Measurements from ENCODE around the gene TRIM65.
"Not testable (repeated sequence)": the region's sequence is repeated elsewhere in the genome, so short reads cannot be mapped to it uniquely, and the experiment has no call there.

Gene TRIM65

GRCh38 chr17:75897160-75898019, 639 bp upstream of the TRIM65 start:
- H3K36me3 ChIP-seq (replicated peaks), result peaks cover 50% of the 10 kb centered on the region
- H3K27me3 ChIP-seq (ENCODE audit: low read depth), result no peaks in the 10 kb centered on the region
- H3K9me3 ChIP-seq, result no peaks in the 10 kb centered on the region
- in situ Hi-C loops (cut with MboI; ENCODE audit: low sequenced_read_pairs), result no loop called here
- no peak for DNase-seq (ENCODE audit: low spot score in 2 of 2)
- H3K4me3 ChIP-seq, result peak overlapping the region; percentile 68
- H3K4me1 ChIP-seq, result peaks cover 3% of the 10 kb centered on the region; the same call in 1 of the 2 replicates

GRCh38 chr17:75895370-75896155, 1.2 kb downstream of the TRIM65 start:
- in situ Hi-C loops (cut with MboI; ENCODE audit: low sequenced_read_pairs), result no loop called here
- H3K36me3 ChIP-seq (replicated peaks), result peaks cover 45% of the 10 kb centered on the region
- no peaks in the 10 kb centered on the region for H3K9me3 ChIP-seq
- H3K27me3 ChIP-seq (ENCODE audit: low read depth), result no peaks in the 10 kb centered on the region
- peak overlapping the region; percentile 68 for H3K4me3 ChIP-seq
- peaks cover 3% of the 10 kb centered on the region; the same call in 1 of the 2 replicates for H3K4me1 ChIP-seq
- peak in 1 of 2 experiments; percentile 71 for DNase-seq (ENCODE audit: low spot score in 2 of 2)

- in situ Hi-C loops (cut with MboI; ENCODE audit: low sequenced_read_pairs), result no loop called here
- no peak for DNase-seq (ENCODE audit: low spot score in 2 of 2)
- H3K36me3 ChIP-seq (replicated peaks), result peaks cover 40% of the 10 kb centered on the region
- H3K4me1 ChIP-seq, result peaks cover 3% of the 10 kb centered on the region; the same call in 1 of the 2 replicates
- H3K27me3 ChIP-seq (ENCODE audit: low read depth), result no peaks in the 10 kb centered on the region
- H3K4me3 ChIP-seq, result no peak overlapping the region
- H3K9me3 ChIP-seq, result no peaks in the 10 kb centered on the region
Measured at GRCh38 chr17:75894049-75894733, 2.6 kb downstream of the TRIM65 start.

GRCh38 chr17:75893305-75894048, 3.3 kb downstream of the TRIM65 start:
- peaks cover 33% of the 10 kb centered on the region for H3K36me3 ChIP-seq (replicated peaks)
- no peaks in the 10 kb centered on the region for H3K9me3 ChIP-seq
- no peak overlapping the region for H3K4me3 ChIP-seq
- in situ Hi-C loops (cut with MboI; ENCODE audit: low sequenced_read_pairs), result no loop called here
- no peak for DNase-seq (ENCODE audit: low spot score in 2 of 2)
- no peaks in the 10 kb centered on the region for H3K27me3 ChIP-seq (ENCODE audit: low read depth)
- peaks cover 3% of the 10 kb centered on the region; the same call in 1 of the 2 replicates for H3K4me1 ChIP-seq

- H3K4me1 ChIP-seq, result peaks cover 3% of the 10 kb centered on the region; the same call in 1 of the 2 replicates
- no peak overlapping the region for H3K4me3 ChIP-seq
- no peaks in the 10 kb centered on the region for H3K9me3 ChIP-seq
- no peak for DNase-seq (ENCODE audit: low spot score in 2 of 2)
- peaks cover 25% of the 10 kb centered on the region for H3K36me3 ChIP-seq (replicated peaks)
- H3K27me3 ChIP-seq (ENCODE audit: low read depth), result no peaks in the 10 kb centered on the region
- in situ Hi-C loops (cut with MboI; ENCODE audit: low sequenced_read_pairs), result no loop called here
Measured at GRCh38 chr17:75892556-75893224, 4.1 kb downstream of the TRIM65 start.

GRCh38 chr17:75891605-75892555, 4.9 kb downstream of the TRIM65 start:
- H3K4me3 ChIP-seq, result no peak overlapping the region
- H3K9me3 ChIP-seq, result no peaks in the 10 kb centered on the region
- peaks cover 21% of the 10 kb centered on the region for H3K36me3 ChIP-seq (replicated peaks)
- in situ Hi-C loops (cut with MboI; ENCODE audit: low sequenced_read_pairs), result no loop called here
- H3K27me3 ChIP-seq (ENCODE audit: low read depth), result no peaks in the 10 kb centered on the region
- DNase-seq (ENCODE audit: low spot score in 2 of 2), result no peak
- no peaks in the 10 kb centered on the region; the same call in 1 of the 2 replicates for H3K4me1 ChIP-seq

GRCh38 chr17:75891022-75891604, 5.6 kb downstream of the TRIM65 start:
- no peaks in the 10 kb centered on the region for H3K9me3 ChIP-seq
- no peaks in the 10 kb centered on the region for H3K27me3 ChIP-seq (ENCODE audit: low read depth)
- peaks cover 21% of the 10 kb centered on the region for H3K36me3 ChIP-seq (replicated peaks)
- no peak overlapping the region for H3K4me3 ChIP-seq
- no peaks in the 10 kb centered on the region; the same call in 1 of the 2 replicates for H3K4me1 ChIP-seq
- in situ Hi-C loops (cut with MboI; ENCODE audit: low sequenced_read_pairs), result no loop called here
- DNase-seq (ENCODE audit: low spot score in 2 of 2), result no peak

GRCh38 chr17:75889454-75889853, 7.3 kb downstream of the TRIM65 start:
- Histone ChIP-seq H3K36me3 (replicated peaks) (peaks cover 21% of the 10 kb centered on the region), H3K27me3 (ENCODE audit: low read depth) (no peaks in the 10 kb centered on the region), H3K4me3 (no peak overlapping the region), H3K9me3 (no peaks in the 10 kb centered on the region), H3K4me1 (no peaks in the 10 kb centered on the region)
- in situ Hi-C loops (cut with MboI; ENCODE audit: low sequenced_read_pairs), result no loop called here
- no peak for DNase-seq (ENCODE audit: low spot score in 2 of 2)

GRCh38 chr17:75888484-75888883, 8.3 kb downstream of the TRIM65 start:
- H3K4me1 ChIP-seq, result no peaks in the 10 kb centered on the region
- no peak overlapping the region for H3K4me3 ChIP-seq
- DNase-seq (ENCODE audit: low spot score in 2 of 2), result no peak
- no peaks in the 10 kb centered on the region for H3K27me3 ChIP-seq (ENCODE audit: low read depth)
- H3K9me3 ChIP-seq, result no peaks in the 10 kb centered on the region
- in situ Hi-C loops (cut with MboI; ENCODE audit: low sequenced_read_pairs), result no loop called here
- peaks cover 21% of the 10 kb centered on the region for H3K36me3 ChIP-seq (replicated peaks)

- in situ Hi-C loops (cut with MboI; ENCODE audit: low sequenced_read_pairs); H3K4me3 ChIP-seq; DNase-seq (ENCODE audit: low spot score in 2 of 2): not testable (repeated sequence)
Measured at GRCh38 chr17:75885860-75886259, 10.9 kb downstream of the TRIM65 start.

GRCh38 chr17:75885431-75885830, 11.3 kb downstream of the TRIM65 start:
- in situ Hi-C loops (cut with MboI; ENCODE audit: low sequenced_read_pairs), result no loop called here
- H3K9me3 ChIP-seq, result no peaks in the 10 kb centered on the region
- no peak for DNase-seq (ENCODE audit: low spot score in 2 of 2)
- H3K36me3 ChIP-seq (replicated peaks), result peaks cover 6% of the 10 kb centered on the region
- no peaks in the 10 kb centered on the region for H3K4me1 ChIP-seq
- no peak overlapping the region for H3K4me3 ChIP-seq
- H3K27me3 ChIP-seq (ENCODE audit: low read depth), result no peaks in the 10 kb centered on the region

More at GRCh38 chr17:75885860-75886259, 10.9 kb downstream of the TRIM65 start:
- not testable (repeated sequence) for H3K27me3 ChIP-seq (ENCODE audit: low read depth); H3K4me1 ChIP-seq; H3K9me3 ChIP-seq
- peaks cover 10% of the 10 kb centered on the region for H3K36me3 ChIP-seq (replicated peaks)

Data from HAP-1 (cell line).